ENCODE measurements around the gene PRR35.

PRR35 gene

DNA sequence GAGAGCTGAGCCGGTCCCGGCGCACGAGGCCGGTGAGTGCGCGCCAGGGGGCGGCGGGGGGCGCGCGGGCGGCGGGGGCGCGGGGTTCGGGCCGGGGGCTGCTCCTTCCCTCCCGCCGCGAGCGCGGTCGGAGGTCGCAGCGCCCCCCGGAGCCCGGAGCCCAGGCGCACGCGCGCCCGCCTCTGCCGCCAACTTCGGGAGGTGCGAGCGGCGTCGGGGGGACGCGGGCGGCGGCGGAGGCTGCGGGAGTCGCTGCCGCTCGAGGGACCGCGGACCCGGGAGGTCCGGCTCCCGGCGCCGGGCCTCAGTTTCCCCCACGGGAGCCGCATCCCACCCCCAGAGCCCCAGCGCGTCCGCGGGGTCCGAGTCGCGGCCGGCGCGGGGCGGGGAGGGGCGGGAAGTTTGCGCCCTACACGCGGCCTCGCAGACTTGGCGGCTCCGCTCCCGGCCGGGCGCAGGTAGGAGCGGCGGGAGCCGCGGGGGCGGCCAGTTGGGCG lies at the start of gene PRR35:
PRR35 (plus strand) TSS at position 191 of the 497 bp plus-strand sequence. CDS start 2,901 bp downstream, outside the sequence.
- no peak for DNase-seq

DNA sequence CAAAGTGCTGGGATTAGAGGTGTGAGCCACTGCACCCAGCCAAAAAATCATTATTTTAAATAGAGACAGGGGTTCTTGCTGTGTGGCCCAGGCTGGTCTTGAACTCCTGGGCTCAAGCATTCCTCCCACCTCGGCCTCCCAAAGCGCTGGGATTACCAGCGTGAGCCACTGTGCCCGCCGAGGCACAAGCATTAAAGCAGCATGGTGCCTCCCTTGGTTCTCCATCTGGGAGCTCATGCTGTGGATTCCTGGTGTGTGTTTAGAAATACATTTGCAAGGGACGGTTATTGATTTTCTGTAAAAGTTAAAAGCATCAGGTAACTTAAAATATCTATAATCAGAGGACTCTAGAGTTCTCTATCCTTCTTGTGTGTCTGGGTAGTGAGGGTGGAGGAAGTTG lies 47.4 kb upstream of the PRR35 start:
- no peak for DNase-seq

DNA sequence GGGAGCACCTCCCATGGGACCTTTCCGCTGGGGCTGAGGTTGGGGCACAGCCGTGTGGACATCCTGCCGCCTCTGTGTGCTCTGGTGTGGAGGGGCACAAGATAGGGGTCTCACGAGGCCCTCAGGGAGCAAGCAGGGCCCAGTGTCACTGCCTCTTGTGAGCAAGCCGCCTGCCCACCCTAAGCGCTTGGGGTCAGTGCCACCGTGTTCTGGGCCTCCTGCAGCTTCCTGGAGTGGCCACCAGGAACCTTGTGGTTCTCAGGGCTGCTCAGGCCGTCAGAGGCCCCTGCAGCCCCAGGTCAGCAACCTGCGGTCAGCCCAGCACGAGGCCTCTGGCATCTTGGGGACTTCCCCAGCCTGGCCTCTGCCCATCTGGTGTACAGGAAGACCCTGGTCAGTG lies 46.2 kb upstream of the PRR35 start:
- DNase-seq, result no peak

DNA sequence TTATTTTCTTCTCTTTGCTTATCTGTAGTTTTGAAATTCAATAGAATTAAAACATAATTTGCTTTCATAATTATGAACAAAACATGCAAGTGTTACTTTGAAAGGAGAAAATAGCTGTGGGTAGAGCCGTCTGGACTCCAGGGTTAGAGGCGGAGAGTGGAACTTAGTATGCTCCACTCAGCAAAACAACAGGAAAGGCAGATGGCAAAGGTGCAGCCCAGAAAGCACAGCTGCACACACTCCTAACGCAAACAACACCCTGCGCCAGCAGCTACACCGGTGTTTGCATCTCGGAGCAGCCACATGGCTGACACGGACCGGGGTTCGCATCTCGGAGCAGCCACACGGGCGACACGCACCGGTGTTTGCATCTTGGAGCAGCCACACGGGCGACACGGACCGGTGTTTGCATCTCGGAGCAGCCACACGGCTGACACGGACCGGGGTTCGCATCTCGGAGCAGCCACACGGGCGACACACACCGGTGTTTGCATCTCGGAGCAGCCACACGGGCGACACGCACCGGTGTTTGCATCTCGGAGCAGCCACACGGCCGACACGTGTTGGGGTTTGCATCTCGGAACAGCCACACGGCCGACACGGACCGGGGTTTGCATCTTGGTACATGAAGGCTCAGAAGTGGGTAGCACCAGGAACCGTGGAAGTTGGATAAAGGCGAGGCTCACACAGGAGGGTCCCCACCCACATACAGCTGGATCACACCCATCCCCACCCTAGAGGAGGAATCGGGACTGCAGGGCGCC lies 44.8 kb upstream of the PRR35 start:
- no peak for DNase-seq

DNA sequence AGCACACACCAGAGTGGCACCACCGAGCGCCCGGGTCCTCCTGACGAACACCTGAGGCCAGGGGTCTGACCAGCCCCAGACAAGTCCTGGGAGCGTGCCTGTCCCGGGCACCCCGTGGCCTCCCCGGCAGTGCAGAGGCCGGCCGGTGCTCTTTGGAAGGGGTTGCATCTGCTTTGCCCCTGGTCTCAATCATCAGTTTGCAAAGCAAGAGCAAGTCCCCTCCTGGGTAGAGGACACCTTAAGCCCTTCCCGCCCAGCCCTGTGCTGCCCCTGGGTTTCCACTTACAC lies 44.3 kb upstream of the PRR35 start:
- no peak for DNase-seq

DNA sequence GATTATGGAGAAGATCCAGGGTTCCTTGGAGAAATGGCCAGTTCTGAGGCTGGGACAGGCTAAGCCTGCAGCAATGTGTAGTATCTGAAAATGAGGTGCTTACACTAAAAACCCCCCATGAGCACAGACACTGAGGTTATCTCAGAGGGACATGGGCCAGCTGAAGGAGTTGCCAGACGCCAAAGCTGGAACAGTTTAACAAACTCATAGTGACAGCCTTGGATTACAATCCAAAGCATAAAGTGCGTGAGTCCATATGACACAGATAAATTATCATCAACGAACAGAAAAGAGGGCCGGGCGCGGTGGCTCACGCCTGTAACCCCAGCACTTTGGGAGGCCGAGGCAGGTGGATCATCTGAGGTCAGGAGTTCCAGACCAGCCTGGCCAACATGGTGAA lies 43.9 kb upstream of the PRR35 start:
- DNase-seq, result no peak

DNA sequence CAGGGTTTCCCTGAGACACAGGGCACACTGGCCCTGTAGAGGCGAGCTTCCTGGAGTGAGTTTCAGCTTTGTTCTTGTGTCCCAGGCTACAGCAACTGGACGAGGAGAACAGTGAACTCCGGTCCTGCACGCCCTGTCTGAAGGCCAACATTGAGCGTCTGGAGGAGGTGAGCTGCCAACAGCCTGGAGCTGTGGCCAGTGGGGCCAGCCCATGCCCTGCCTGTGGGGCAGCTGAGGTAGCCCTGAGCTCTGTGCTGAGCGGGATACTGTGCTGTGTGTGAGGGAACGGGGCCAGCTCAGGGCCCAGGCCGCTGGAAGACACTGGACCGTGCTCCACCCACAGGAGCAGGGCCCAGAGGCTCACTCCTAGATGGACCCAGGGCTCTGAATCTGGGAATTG lies 41.3 kb upstream of the PRR35 start:
- no peak for DNase-seq

DNA sequence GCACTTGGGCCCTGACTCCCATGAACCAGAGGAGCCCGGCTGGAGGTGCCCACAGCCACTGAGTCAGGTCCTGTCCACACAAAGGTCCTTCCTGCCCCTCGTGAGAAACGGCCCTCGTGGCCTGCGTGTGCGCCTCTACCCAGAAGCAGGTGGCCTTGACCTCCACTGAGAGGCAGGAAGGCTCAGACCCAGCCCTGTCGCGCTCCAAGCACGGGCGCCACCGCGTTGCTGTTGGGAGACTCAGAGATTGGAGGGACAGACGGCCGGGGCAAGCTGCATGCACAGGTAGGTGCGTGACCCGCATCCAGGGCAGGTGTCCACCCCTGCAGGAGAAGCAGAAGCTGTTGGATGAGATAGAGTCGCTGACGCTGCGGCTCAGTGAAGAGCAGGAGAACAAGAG lies 40.8 kb upstream of the PRR35 start:
- no peak for DNase-seq

DNA sequence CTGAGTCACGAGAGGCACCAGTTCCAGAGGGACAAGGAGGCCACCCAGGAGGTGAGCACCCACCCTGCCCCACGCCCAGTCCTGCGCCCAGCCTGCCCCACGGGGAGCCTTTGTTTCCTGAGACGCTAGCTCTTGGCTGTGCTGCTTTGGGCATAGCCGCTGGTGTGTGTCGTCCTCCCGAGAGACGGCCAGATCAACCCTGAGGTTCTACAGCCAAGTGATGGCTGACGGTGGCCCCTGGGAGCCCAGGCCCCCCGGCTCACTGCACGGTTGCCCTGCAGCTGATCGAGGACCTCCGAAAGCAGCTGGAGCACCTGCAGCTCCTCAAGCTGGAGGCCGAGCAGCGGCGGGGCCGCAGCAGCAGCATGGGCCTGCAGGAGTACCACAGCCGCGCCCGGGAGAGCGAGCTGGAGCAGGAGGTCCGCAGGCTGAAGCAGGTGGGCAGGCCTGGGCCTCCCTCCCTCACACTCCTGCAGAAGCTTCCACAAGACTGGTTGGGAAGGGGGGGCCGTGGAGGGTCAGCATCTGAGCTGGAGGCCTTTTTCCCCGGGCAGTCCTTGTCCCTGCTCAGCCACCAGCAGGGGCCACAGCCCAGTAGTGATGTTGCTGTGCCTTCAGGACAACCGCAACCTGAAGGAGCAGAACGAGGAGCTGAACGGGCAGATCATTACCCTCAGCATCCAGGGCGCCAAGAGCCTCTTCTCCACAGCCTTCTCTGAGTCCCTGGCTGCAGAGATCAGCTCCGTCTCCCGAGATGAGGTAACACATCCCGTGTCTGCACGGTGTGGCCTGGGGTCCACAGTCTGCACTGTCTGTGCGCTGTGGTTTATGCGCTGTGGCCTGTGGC lies 40.1 kb upstream of the PRR35 start:
- DNase-seq, result no peak

DNA sequence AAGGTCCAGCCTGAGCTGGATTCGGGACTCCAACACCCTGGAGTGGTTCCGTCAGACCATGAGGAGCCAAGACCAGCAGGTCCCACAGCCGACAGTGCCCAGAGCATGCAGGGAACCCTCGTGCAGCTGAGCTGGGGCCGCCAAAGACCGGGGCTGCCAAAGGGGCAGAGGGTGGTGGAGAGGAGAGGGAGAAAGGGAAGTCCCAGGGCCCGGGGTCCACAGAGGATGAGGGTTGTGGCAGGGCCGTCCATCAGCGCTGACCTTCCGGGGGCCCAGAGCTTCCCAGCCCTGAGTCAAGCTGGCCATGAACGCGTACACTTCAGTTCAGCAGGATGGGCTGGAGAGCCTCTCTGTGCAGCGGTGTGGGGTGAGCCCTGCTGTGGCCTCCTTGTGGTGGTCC lies 39.3 kb upstream of the PRR35 start:
- no peak for DNase-seq

DNA sequence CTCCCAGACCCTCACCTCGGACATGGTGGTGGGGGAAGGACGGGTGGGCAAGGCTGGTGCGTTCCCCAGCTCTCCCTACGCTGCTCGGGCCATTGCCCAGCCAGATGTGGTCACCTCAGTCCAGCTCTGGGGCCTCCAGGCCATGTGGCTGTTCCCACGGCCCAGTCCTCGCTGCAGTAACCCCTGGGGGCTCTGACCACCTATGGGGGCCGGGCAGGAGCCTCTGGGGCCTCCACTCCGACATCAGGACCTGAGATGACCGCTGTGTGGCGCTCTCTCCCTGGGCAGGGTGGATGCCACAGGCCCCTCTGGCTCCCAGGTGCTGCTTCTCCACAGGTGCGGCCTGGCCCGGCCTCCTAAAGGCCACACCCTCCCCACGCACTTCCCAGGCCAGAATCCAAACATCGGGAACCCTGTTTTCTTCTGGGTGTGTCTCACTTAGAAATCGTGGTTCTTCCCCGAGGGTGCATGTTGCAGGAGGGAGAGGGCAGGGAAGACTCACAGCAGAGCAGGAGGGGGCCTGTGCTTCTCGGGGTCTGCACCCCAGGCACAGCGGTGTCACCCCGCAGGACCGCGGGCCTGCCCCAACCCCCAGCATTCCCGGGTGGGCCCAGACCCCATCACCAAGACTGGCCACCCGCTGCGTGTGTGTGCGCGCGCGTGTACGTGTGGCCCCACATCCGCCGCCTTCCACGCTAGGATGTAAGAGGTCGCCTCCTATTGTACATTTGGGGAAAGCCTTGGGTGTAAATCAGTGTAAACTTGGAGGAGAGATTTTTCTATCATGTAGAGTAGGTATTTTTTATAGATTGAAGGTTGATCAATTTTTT lies 38.6 kb upstream of the PRR35 start:
- DNase-seq, result no peak

DNA sequence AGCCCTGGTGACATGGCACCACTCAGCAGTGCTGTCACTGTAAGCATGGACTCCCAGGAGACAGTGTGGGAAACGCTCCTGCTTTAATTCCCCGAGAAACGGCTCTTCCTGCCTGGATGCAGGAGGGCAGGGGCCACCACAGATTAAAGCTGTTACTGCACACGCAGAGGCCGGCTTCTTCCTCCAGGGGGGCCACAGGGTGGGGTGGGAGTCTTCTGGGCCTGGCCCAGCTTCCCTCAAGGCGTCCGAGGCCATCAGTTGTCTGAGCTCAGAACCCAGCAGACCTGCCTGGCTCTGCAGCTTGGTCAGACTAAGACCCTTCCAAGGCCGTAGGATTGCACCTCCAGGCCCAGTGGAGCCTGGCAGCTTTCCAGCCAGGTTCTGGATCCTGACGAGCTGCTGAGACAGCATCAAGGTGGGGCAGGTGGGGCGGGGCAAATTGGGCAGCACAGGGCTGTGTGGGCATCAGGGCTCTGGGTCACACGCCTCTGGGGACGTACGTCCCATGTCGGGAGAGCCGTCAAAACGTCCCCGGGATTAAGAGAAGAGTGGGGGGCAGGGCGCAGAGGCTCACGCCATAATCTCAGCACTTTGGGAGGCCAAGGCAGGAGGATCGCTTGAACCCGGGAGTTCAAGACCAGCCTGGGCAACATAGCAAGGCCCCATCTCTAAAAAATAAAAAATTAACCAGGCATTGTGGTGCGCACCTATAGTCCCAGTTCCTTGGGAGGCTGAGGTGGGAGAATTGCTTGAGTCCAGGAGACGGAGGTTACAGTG lies 37.7 kb upstream of the PRR35 start:
- no peak for DNase-seq

DNA sequence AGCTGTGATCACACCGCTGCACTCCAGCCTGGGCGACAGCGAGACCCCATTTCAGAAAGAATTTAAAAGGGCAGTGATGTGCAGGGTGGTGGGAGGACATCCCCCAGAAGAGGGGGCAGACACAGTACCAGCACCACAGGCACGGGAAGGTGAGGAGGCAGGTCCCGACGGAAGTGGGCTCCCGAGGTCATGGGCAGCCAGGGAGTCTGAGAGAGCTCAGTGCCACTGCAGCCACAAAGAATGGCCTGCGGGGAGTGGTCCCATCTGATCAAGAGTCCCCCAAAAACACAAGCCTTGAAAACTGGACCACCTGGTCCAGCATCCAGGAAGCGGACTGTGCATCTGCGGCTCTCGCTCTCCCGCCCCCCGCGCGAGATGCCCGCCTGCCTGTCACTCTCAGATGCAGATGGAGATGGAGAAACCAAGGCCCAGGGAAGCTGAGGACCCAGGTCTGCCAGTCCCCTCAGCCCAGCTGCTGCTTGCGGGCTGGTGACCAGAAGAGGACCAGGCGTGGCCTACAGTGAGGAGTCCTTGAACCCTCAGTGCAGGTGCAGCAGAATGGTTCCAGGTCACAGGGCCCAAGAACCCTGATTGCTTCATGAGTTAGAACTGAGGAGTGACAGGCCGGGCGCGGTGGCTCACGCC lies 37.0 kb upstream of the PRR35 start:
- no peak for DNase-seq

DNA sequence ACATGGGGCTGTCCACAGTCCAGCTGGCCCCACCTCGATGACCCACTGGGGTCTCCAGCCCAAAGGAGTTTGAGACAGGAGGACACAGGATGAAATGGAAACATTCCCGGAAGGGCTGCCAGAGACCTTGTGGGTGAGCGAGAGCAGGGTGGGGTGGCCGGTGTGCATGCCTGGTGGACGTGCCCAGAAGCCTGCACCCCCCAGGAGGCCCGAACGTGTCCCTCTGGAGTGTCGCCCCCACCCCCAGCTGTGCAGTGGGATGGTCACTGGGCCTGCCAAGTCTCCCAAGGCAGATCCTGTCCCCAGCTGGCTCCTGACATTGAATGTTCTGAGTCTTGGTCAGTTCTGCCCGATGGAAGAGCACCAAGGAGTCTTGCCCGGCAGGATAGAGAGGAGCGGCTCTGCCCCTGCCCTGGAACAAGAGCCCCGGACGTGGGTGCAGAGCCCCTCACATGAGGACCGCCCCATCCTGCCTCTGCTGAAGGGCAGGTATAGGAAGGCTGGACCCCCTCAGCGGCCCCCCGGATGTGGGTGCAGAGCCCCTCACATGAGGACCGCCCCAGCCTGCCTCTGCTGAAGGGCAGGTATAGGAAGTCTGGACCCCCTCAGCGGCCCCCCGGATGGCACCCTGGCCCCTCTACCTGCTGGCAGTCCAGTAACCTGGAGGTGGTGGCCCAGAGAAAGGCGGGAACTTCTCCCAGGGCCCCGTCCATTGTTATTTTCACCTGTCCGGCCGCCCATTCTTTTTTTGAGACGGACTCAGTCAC lies 35.7 kb upstream of the PRR35 start:
- no peak for DNase-seq

DNA sequence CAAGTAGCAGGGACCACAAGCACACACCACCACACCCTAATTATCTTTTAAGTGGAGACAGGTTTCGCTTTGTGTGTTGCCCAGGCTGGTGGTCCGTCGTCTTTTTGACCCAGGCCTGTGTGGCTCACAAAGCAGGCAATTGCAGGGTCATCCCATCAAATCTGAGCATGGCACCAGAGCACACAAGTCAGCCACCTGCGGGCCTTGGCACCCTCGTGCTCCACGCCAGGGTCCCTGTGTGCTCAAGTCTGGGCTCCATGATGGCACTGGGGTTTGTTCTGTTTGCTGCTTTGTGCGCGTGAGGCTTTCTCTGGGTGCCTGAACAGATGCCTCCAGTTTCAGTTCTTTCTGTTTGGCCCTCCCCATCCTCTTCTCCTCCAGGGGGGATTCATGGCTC lies 35.1 kb upstream of the PRR35 start:
- DNase-seq, result no peak

DNA sequence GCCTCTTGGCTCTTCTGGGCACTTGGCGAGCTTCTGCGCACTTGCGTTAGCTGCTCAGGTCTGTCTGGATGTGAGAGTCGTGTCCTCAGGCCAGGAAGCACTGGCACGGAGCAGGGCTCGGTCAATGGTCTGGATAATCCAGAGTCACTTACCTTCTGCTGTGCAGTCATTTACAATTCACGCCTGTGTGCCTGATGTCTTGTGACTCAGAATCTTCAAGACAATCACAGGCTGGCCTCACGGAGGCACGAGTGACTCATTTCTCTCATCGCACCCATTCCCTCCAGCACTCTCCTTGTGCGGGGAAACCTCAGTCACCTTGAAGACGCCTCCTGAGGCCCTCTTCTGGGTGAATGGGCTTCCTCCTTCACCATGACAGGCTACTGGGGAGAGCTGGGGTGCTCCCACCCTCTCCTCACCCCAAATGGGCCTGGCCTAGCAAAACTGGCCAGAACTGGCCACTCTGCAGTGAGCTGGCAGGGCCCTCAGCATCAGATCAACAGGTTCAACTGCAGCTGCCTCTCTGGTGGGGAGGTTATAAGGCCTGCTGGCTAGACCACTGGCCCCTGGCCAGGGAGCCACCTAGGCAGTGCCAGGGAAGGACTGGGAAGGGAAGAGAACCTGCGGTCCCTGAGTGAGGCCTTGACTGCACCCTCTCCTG lies 34.5 kb upstream of the PRR35 start:
- DNase-seq, result no peak

DNA sequence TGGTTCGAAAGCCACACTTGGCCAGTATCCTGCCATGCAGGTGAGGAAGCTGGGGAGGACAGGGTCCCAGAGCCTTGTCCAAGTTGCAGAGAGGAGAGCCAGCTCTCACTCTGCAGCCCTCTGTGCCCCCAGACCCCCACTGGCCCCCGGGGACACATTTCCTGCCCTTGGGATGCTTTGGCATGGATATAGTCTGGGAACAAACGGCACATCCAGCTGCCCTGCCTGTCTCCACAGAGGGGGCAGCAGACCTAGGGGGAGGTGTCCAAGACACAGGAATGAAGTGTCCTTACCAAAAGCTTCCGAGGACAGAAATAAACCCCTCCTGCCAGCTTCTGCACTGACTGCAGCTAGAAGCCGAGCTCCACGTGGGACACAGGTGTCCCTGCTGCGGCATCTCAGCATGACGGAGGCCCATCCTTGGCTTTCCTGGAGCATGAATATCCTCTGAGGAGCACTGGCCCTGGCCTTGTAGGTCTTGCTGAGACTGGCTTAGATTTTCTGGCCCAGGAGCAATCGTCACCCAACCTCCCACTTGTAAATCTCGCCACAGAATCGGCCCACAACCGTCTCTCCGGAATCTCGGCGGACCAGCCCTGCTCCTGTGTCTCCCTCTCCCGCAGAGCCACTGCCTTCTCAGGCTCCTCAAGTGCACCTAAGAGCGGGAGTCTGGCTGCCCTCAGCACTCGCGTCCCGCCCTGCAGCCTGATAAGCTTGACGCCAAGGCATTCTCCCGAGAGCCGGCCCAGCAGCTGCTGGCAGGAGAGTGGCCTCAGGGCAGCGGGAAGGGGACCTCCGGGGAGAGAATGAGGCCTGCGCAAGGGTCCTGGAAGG lies 33.8 kb upstream of the PRR35 start:
- DNase-seq, result no peak

DNA sequence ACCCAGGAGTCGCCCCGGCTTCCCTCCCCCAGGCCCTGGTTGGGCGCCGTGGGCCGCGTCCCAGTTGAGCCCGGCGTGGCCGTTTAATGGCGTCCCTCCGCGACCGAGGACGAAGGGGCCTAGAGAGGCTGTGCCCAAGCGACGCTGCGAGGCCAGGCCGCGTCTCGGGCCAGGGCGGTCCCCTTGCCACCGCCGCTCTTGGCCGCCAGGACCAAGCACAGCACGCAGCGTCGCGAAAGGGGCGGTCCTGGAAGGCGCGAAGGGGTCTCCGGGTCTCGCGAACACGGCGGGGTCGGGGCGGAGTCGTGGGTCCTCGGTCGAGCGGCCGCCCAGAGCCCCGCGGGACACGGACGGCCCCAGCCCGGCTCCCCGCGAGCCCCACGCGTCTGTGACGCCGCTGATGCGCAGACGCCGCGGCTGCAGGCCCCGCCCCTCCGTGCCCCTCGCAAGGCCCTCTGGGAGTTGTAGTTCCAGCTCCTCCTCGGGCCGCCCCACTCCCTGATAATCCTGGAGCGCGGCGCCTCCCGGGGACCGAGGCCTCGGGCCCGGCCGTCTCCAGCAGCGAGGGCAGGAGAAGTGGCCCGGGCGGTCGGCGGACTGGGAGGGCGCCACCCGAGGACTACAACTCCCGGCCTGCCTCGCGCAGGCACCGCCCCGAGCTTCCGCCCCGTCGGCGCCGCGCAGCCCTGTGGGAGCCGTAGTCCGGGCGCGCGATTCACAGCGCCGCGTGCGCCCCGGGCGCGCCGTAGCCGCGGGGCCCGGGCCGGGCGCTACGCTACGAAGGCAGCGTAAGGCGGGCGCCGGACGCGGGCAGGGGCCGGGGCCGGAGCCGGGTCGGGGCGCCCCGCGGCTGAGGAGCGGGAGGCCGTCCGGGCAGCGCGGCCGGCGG lies 32.9 kb upstream of the PRR35 start, which contains the start of gene CAPN15:
CAPN15 (plus strand) TSS at position 698 of the 889 bp plus-strand sequence. CDS start 19,127 bp downstream, outside the sequence.
- peak; percentile 32 for DNase-seq

Data from NCI-H2081 treated with DMSO at 0.1 percent for 48 hours (cell line).